GM12875 (cell line): ENCODE data around the gene VIT.

Source experiments
- H3K4me3 ChIP-seq: one replicate; pipeline ENCODE4 v1.5.1; 2011; ENCODE audit warnings: low read depth, low read length, control low read depth
- CTCF ChIP-seq: IDR thresholded peaks from 2 replicates; pipeline ENCODE4 v1.5.1; 2011; ENCODE audit warnings: low read depth, mild to moderate bottlenecking, control low read depth, inconsistent platforms, low read length, moderate library complexity, borderline replicate concordance; ENCODE audit not compliant: insufficient read depth

VIT gene

GRCh38 chr2:36732673-36733036 lies 36.1 kb downstream of the VIT start:
- H3K4me3 ChIP-seq, result no peak overlapping the region
- TF ChIP-seq CTCF, result no peak

- no peak for TF ChIP-seq CTCF
- H3K4me3 ChIP-seq, result no peak overlapping the region
These were observed 36.7 kb downstream of the VIT start for GRCh38 chr2:36733215-36733614.

- no peak for TF ChIP-seq CTCF
- no peak overlapping the region for H3K4me3 ChIP-seq
These were observed 37.8 kb downstream of the VIT start for GRCh38 chr2:36734304-36734703.

GRCh38 chr2:36737131-36737750 lies 40.7 kb downstream of the VIT start:
- H3K4me3 ChIP-seq, result no peak overlapping the region
- TF ChIP-seq CTCF, result no peak

GRCh38 chr2:36740061-36740460 lies 43.6 kb downstream of the VIT start:
- no peak for TF ChIP-seq CTCF
- no peak overlapping the region for H3K4me3 ChIP-seq

GRCh38 chr2:36741188-36741837 lies 44.8 kb downstream of the VIT start:
- TF ChIP-seq CTCF, result no peak
- no peak overlapping the region for H3K4me3 ChIP-seq

GRCh38 chr2:36743954-36744353 lies 47.4 kb downstream of the VIT start:
- TF ChIP-seq CTCF, result no peak

More at GRCh38 chr2:36743954-36744353, 47.4 kb downstream of the VIT start:
- H3K4me3 ChIP-seq, result no peak overlapping the region
